Erythroblast (primary cell): ENCODE measurements around the gene SLAMF1.

ENCODE experiments used
- GATA1 ChIP-seq: IDR thresholded peaks from 2 replicates; pipeline ENCODE4 v1.6.1; 2011; ENCODE audit warnings: low read depth, mild to moderate bottlenecking, control low read depth, low read length, moderate library complexity
- POLR2A ChIP-seq: IDR thresholded peaks from 2 replicates; pipeline ENCODE4 v1.6.1; 2011; ENCODE audit warnings: mild to moderate bottlenecking, low read length

- TF ChIP-seq POLR2A (no peak), GATA1 (no peak)
Observed at GRCh38 chr1:160581961-160582360, 64.9 kb downstream of the SLAMF1 start.
